Tibial nerve (tissue), 4 donors: ENCODE results near the gene YRDC. TPM values are rescaled to one million over a fixed set of nuclear protein-coding genes. Genes with fewer than 3 reads are reported as not detected.
A peak's percentile ranks its signal among the peaks of the same experiment; 100 is the strongest.

ENCODE experiments used
- DNase-seq, 2 donors: peaks; one replicate each; pipeline ENCODE4 v3.0.0-alpha.2; 2019; ENCODE audit warnings: low spot score in 2 of 2
- H3K27ac ChIP-seq, 4 donors: fragments of 200-600 bp; sonication (generic) in 3 of 4; one replicate each; pipeline ENCODE4 v1.5.1; 2017 to 2019; ENCODE audit warnings: mild to moderate bottlenecking in 1 of 4
- H3K27me3 ChIP-seq, 2 donors: fragments of 200-600 bp; sonication (generic) in 1 of 2; one replicate each; pipeline versions ENCODE4 v1.5.1 to v1.6.0; 2017 to 2019
- H3K36me3 ChIP-seq, 3 donors: fragments of 200-600 bp; sonication (generic); one replicate each; pipeline ENCODE4 v1.5.1; 2018 to 2019
- H3K4me1 ChIP-seq, 4 donors: fragments of 200-600 bp; sonication (generic) in 3 of 4; one replicate each; pipeline ENCODE4 v1.5.1; 2017 to 2019
- H3K4me3 ChIP-seq, 4 donors: fragments of 200-600 bp; sonication (generic) in 3 of 4; one replicate each; pipeline ENCODE4 v1.5.1; 2017 to 2019; ENCODE audit warnings: mild to moderate bottlenecking in 1 of 4, moderate library complexity in 1 of 4
- H3K9me3 ChIP-seq, 4 donors: fragments of 200-600 bp; sonication (generic) in 3 of 4; one replicate each; pipeline ENCODE4 v1.5.1; 2017 to 2019
- CTCF ChIP-seq, 5 experiments: fragments of 200-600 bp in 3 of 5; fragments of 450-650 bp in 2 of 5; sonication (generic) in 3 of 5; IDR thresholded peaks; one replicate each; pipeline ENCODE4 v1.5.1; 2016 to 2019; ENCODE audit warnings: antibody characterized with exemption in 5 of 5, mild to moderate bottlenecking in 3 of 5, moderate library complexity in 2 of 5
- EP300 ChIP-seq, 2 donors: sonication (generic); formaldehyde crosslinking; IDR thresholded peaks; one replicate each; pipeline ENCODE4 v1.6.1; 2017; ENCODE audit warnings: antibody characterized with exemption in 2 of 2, mild to moderate bottlenecking in 1 of 2
- POLR2A ChIP-seq, 2 donors: fragments of 450-650 bp; IDR thresholded peaks; one replicate each; pipeline ENCODE4 v1.6.1; 2017; ENCODE audit warnings: antibody characterized with exemption in 2 of 2, mild to moderate bottlenecking in 2 of 2, moderate library complexity in 2 of 2
- WGBS, 2 donors: methylation state at CpG; one replicate each; pipeline ENCODE4 v1.1.5; 2018; 5-methylcytosine and 5-hydroxymethylcytosine counted together
- total RNA-seq, 4 donors: library from RNA; depleted of rRNA; stranded (reverse); fragments of >200 nt; gene quantifications; one replicate each; pipeline ENCODE4 v1.1.0, GENCODE V29; 2016

Gene YRDC
- total RNA-seq, 4 donors from 2014 or later: 8.1 to 13.8 (median 10.8) TPM

DNA sequence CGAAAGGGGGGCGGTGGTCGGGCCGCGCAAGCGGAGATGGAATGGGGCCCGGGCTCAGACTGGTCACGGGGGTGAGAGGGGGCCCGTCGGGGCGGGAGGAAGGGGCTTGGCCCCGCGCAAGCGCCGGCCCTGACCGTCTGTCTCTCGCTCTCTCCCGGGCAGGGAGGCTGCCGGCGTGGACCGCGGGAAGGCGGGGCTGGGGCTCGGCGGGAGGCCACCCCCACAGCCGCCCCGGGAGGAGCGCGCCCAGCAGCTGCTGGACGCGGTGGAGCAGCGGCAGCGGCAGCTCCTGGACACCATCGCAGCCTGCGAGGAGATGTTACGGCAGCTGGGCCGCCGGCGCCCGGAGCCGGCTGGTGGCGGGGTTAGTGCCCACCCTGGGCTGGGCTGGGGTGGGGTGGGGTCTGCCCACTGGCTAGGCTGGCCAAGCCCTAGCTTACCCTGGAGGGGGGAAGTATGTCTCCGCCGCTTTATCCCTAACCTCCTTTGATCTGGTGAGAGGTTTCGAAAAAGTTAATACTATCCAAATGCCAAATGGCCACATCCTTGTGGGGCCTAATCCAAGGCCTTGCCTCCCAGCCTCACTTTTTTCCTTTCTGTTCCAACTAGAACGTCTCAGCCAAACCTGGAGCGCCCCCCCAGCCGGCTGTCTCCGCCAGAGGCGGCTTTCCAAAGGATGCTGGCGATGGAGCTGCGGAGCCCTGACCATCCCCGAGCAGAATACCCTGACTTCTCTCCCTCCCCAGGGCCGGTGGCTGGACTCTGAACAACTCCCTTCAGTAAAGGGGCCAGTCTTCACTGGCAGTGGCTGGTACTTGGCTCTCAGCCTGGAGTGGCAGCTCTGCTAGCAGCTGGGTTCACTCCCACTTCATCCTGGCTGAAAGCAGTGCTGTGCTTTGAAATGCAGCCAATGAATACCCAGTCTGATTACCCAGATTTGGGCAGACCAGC lies 636 bp upstream of the YRDC start:
- Histone ChIP-seq H3K4me3 (peak overlapping the region; percentile 54 to 98 (median 76)), H3K9me3 (no peaks in the 10 kb centered on the region), H3K27me3 (no peaks in the 10 kb centered on the region), H3K4me1 (peaks cover 0 to 55% (median 23%) of the 10 kb centered on the region in 4 donors), H3K36me3 (peaks cover 0 to 32% (median 4%) of the 10 kb centered on the region in 3 donors), H3K27ac (peak overlapping the region; percentile 81 to 97 (median 96))
- 2 to 4% methylated on average over 18 to 30 of the region's 54 CpGs for WGBS, 2 donors
- peak in 1 of 2 donors; percentile 15 for DNase-seq
- no peak for TF ChIP-seq POLR2A (IDR thresholded peaks at IDR 0.05)
- TF ChIP-seq CTCF (IDR thresholded peaks at IDR 0.05): no peak
- TF ChIP-seq EP300 (IDR thresholded peaks at IDR 0.05): no peak

GRCh38 chr1:37807220-37807554 lies 821 bp downstream of the YRDC start:
- Histone ChIP-seq H3K27me3 (no peaks in the 10 kb centered on the region), H3K4me1 (peaks cover 0 to 55% (median 23%) of the 10 kb centered on the region in 4 donors), H3K36me3 (peaks cover 0 to 46% (median 4%) of the 10 kb centered on the region in 3 donors), H3K9me3 (no peaks in the 10 kb centered on the region), H3K4me3 (peak overlapping the region; percentile 54 to 98 (median 76)), H3K27ac (peak overlapping the region in 3 of 4 donors; percentile 94 to 97 (median 97))
- TF ChIP-seq EP300 (IDR thresholded peaks at IDR 0.05): no peak
- TF ChIP-seq POLR2A (IDR thresholded peaks at IDR 0.05): no peak
- no peak for TF ChIP-seq CTCF (IDR thresholded peaks at IDR 0.05)
- no peak for DNase-seq
- WGBS, 2 donors: 8 to 11% methylated on average over 9 of the region's 9 CpGs

- no peak for TF ChIP-seq POLR2A (IDR thresholded peaks at IDR 0.05)
- no peak for TF ChIP-seq CTCF (IDR thresholded peaks at IDR 0.05)
- no peak for TF ChIP-seq EP300 (IDR thresholded peaks at IDR 0.05)
- Histone ChIP-seq H3K4me1 (peaks cover 0 to 26% (median 10%) of the 10 kb centered on the region in 4 donors), H3K36me3 (peaks cover 0 to 93% (median 4%) of the 10 kb centered on the region in 3 donors), H3K27ac (no peak overlapping the region), H3K9me3 (no peaks in the 10 kb centered on the region), H3K4me3 (no peak overlapping the region), H3K27me3 (no peaks in the 10 kb centered on the region)
- no peak for DNase-seq
- 83 to 96% methylated on average over 1 of the region's 1 CpG for WGBS, 2 donors
Observed at GRCh38 chr1:37802439-37802838, 5.6 kb downstream of the YRDC start.

- no peak for DNase-seq
- 88 to 89% methylated on average over 3 of the region's 3 CpGs for WGBS, 2 donors
- H3K36me3 ChIP-seq: peaks cover 0 to 59% (median 0%) of the 10 kb centered on the region in 3 donors
- no peak overlapping the region for H3K27ac ChIP-seq
- no peak for TF ChIP-seq CTCF (IDR thresholded peaks at IDR 0.05)
- no peak for TF ChIP-seq EP300 (IDR thresholded peaks at IDR 0.05)
- no peak for TF ChIP-seq POLR2A (IDR thresholded peaks at IDR 0.05)
- H3K9me3 ChIP-seq: no peaks in the 10 kb centered on the region
- no peak overlapping the region for H3K4me3 ChIP-seq
- H3K4me1 ChIP-seq: peaks cover 0 to 26% (median 15%) of the 10 kb centered on the region in 4 donors
- H3K27me3 ChIP-seq: peaks cover 0 to 2% of the 10 kb centered on the region in 2 donors
Observed at GRCh38 chr1:37797750-37798345, 10.2 kb downstream of the YRDC start.
